Mucosa of descending colon (tissue), 3 donors: Measurements from ENCODE around the gene EFCAB6. TPM values are rescaled to one million over a fixed set of nuclear protein-coding genes. Genes with fewer than 3 reads are reported as not detected.
A peak's percentile ranks its signal among the peaks of the same experiment; 100 is the strongest.

Experiments used
- ATAC-seq: fragments of 200-7000 bp; cut with Tn5 transposase; one replicate; pipeline ENCODE4 v1.9.1; 2020; ENCODE audit warnings: mild to moderate bottlenecking, moderate library complexity
- DNase-seq, 3 donors: peaks; one replicate each; pipeline ENCODE4 v3.0.0-alpha.2; 2020
- H3K36me3 ChIP-seq: fragments of 200-600 bp; one replicate; pipeline ENCODE4 v1.8.0; 2021; ENCODE audit warnings: low read depth, mild to moderate bottlenecking
- H3K4me1 ChIP-seq: fragments of 200-600 bp; one replicate; pipeline ENCODE4 v1.8.0; 2021; ENCODE audit warnings: low read depth, mild to moderate bottlenecking
- H3K4me3 ChIP-seq: fragments of 200-600 bp; one replicate; pipeline ENCODE4 v1.8.0; 2021; ENCODE audit warnings: mild to moderate bottlenecking
- H3K9me3 ChIP-seq: fragments of 200-600 bp; one replicate; pipeline ENCODE4 v1.8.0; 2021; ENCODE audit warnings: mild to moderate bottlenecking
- CTCF ChIP-seq: fragments of 200-600 bp; IDR thresholded peaks from one replicate; pipeline ENCODE4 v1.8.0; 2022; ENCODE audit warnings: antibody characterized with exemption, mild to moderate bottlenecking
- intact Hi-C, 2 donors: fragments of 100-400 bp; cut with DNase I in 1 of 2; cut with micrococcal nuclease in 1 of 2; formaldehyde crosslinking; loops; one replicate each; pipeline versions ENCODE4 v1.11.0 to v1.11.1; 2022; cut with DNase I, micrococcal nuclease
- total RNA-seq, 3 donors: library from RNA; stranded (reverse); fragmentation: NEBNext Ultra II Directional in 2 of 3; extraction: Animal tissue kit (Norgen Biotek cat#: 25700) in 2 of 3; gene quantifications; one replicate each; pipeline versions ENCODE4 v1.2.1 to v1.2.4, GENCODE V29; 2021 to 2023
- donor health status: DM: no; HTN: no; CAD: no; lungs with moderate emphysema.
- donor health status: DM: no; HTN: no; CAD: no.
- donor health status: DM: no; HTN: yes; CAD: no.

EFCAB6 gene
- total RNA-seq, 3 donors from 2014 or later: 1.1 to 1.8 (median 1.7) TPM

- DNase-seq (peak in 1 of 3 donors; percentile 8), ATAC-seq (no peak)
- Histone ChIP-seq H3K36me3 (no peaks in the 10 kb centered on the region), H3K4me1 (no peaks in the 10 kb centered on the region), H3K9me3 (no peaks in the 10 kb centered on the region), H3K4me3 (no peak overlapping the region)
- intact Hi-C loops: no loop called here
- no peak for TF ChIP-seq CTCF
These were observed 47.5 kb upstream of the EFCAB6 start for GRCh38 chr22:43859621-43860020.

- Histone ChIP-seq H3K9me3 (no peaks in the 10 kb centered on the region), H3K4me3 (no peak overlapping the region), H3K4me1 (no peaks in the 10 kb centered on the region), H3K36me3 (no peaks in the 10 kb centered on the region)
- ATAC-seq: no peak
- intact Hi-C loops: no loop called here
- DNase-seq: peak in 1 of 3 donors; percentile 15
- no peak for TF ChIP-seq CTCF
These were observed 47.1 kb upstream of the EFCAB6 start for GRCh38 chr22:43859176-43859575.

GRCh38 chr22:43858156-43858895 is 46.2 kb upstream of the EFCAB6 start:
- Histone ChIP-seq H3K9me3 (no peaks in the 10 kb centered on the region), H3K4me1 (no peaks in the 10 kb centered on the region), H3K36me3 (no peaks in the 10 kb centered on the region), H3K4me3 (no peak overlapping the region)
- TF ChIP-seq CTCF: no peak
- intact Hi-C loops: no loop called here
- DNase-seq (peak in 1 of 3 donors; percentile 9), ATAC-seq (no peak)

DNA sequence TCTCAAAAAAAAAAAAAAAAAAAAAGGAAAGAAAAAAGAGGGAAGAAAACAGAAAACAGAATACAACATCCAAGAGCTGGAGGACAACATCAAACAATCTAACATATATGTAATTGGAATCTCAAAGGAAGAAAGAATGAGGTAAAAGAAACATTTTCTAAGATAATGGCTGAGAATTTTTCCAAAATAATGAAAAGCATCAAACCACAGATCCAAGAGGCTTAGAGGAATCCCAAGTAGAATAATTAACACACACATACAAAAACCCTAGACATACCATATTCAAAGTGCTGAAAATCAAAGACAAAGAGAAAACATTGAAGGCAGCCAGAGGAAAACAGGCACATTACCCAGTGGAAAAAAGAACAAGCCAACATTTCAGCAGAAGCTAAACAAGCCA is 45.3 kb upstream of the EFCAB6 start:
- DNase-seq: no peak
- no peak for TF ChIP-seq CTCF
- Histone ChIP-seq H3K4me1 (no peaks in the 10 kb centered on the region), H3K36me3 (no peaks in the 10 kb centered on the region), H3K4me3 (no peak overlapping the region), H3K9me3 (no peaks in the 10 kb centered on the region)
- intact Hi-C loops: no loop called here
- ATAC-seq: no peak

DNA sequence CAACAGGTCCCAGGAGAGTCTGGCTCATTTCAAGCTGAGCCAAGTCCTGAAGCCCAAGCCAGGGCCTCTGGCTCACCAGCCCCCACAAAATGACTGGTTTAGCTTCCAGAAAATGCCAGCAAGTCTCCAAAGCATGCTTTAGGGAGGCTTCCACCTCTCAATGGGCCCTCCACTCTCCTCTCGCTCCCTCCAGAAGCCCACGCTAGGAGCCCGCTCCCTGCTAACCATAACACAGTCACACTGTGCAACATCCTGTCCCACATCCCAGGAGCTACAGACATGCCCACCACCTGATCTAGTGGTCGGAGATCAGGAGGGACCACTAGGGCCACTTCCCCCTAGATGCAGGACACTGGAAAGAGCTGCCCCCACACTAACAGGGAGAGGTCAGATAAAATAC is 43.3 kb upstream of the EFCAB6 start:
- Histone ChIP-seq H3K9me3 (no peaks in the 10 kb centered on the region), H3K36me3 (no peaks in the 10 kb centered on the region), H3K4me3 (no peak overlapping the region), H3K4me1 (no peaks in the 10 kb centered on the region)
- intact Hi-C loops: no loop called here
- peak in 1 of 3 donors; percentile 12 for DNase-seq
- no peak for ATAC-seq
- TF ChIP-seq CTCF: no peak
